ENCODE measurements around the gene CAVIN2.

DNA sequence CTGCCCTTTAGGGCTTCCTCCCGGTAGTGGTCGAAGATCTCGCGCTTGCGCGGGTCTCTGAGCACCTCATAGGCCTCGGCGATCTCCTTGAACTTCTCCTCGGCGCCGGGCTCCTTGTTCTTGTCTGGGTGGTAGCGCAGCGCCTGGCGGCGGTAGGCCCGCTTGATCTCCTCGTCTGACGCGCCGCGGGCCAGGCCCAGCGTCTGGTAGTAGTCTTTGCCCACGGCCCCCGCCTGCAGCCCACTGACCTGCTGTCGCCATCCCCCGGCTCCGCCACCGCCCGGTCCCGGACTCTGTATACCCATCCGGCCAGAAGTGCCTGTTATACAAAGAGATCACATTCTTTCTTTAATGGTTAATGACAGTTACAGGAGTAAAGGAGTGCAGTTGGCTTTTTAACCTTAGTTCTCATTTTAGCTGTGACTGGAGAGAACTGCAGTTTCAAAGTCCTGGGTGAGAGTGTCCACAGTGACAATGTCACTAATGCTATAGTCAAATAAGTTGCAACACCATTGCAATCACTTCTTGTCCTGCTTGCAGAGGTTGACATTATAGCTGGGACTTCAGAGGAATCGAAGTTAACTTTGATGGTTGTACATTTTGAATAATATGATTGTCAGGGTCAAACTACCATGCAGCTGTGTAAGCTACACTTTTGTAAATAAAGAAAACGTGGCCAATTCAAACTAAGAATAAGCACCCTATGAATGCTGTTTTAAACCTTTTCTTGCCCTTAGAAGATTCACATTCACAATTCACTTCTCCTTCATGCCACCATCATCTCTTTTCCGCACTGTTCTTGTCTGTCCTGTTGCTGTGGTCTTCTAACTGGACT, 35.3 kb upstream of the CAVIN2 start:
- TF ChIP-seq POLR2AphosphoS2 (conservative IDR thresholded peaks at IDR 0.05; ENCODE audit: low read length) (no peak), POLR2A (IDR thresholded peaks at IDR 0.05; ENCODE audit: low read length) (no peak), EP300 (IDR thresholded peaks at IDR 0.05) (no peak), RAD21 (conservative IDR thresholded peaks at IDR 0.05 in 1 of 2, IDR thresholded peaks at IDR 0.05 in 1 of 2) (no peak), NFE2L2 (conservative IDR thresholded peaks at IDR 0.05; ENCODE audit: low read length) (no peak), PHF8 (IDR thresholded peaks at IDR 0.05; ENCODE audit: borderline replicate concordance, low read depth) (no peak), JUNB (IDR thresholded peaks at IDR 0.05) (no peak)
- TF ChIP-seq, protein P1, sequence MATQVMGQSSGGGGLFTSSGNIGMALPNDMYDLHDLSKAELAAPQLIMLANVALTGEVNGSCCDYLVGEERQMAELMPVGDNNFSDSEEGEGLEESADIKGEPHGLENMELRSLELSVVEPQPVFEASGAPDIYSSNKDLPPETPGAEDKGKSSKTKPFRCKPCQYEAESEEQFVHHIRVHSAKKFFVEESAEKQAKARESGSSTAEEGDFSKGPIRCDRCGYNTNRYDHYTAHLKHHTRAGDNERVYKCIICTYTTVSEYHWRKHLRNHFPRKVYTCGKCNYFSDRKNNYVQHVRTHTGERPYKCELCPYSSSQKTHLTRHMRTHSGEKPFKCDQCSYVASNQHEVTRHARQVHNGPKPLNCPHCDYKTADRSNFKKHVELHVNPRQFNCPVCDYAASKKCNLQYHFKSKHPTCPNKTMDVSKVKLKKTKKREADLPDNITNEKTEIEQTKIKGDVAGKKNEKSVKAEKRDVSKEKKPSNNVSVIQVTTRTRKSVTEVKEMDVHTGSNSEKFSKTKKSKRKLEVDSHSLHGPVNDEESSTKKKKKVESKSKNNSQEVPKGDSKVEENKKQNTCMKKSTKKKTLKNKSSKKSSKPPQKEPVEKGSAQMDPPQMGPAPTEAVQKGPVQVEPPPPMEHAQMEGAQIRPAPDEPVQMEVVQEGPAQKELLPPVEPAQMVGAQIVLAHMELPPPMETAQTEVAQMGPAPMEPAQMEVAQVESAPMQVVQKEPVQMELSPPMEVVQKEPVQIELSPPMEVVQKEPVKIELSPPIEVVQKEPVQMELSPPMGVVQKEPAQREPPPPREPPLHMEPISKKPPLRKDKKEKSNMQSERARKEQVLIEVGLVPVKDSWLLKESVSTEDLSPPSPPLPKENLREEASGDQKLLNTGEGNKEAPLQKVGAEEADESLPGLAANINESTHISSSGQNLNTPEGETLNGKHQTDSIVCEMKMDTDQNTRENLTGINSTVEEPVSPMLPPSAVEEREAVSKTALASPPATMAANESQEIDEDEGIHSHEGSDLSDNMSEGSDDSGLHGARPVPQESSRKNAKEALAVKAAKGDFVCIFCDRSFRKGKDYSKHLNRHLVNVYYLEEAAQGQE (IDR thresholded peaks at IDR 0.05), result no peak
- TF ChIP-seq, protein P2, sequence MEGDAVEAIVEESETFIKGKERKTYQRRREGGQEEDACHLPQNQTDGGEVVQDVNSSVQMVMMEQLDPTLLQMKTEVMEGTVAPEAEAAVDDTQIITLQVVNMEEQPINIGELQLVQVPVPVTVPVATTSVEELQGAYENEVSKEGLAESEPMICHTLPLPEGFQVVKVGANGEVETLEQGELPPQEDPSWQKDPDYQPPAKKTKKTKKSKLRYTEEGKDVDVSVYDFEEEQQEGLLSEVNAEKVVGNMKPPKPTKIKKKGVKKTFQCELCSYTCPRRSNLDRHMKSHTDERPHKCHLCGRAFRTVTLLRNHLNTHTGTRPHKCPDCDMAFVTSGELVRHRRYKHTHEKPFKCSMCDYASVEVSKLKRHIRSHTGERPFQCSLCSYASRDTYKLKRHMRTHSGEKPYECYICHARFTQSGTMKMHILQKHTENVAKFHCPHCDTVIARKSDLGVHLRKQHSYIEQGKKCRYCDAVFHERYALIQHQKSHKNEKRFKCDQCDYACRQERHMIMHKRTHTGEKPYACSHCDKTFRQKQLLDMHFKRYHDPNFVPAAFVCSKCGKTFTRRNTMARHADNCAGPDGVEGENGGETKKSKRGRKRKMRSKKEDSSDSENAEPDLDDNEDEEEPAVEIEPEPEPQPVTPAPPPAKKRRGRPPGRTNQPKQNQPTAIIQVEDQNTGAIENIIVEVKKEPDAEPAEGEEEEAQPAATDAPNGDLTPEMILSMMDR (IDR thresholded peaks at IDR 0.05), result no peak
- TF ChIP-seq, protein P3, sequence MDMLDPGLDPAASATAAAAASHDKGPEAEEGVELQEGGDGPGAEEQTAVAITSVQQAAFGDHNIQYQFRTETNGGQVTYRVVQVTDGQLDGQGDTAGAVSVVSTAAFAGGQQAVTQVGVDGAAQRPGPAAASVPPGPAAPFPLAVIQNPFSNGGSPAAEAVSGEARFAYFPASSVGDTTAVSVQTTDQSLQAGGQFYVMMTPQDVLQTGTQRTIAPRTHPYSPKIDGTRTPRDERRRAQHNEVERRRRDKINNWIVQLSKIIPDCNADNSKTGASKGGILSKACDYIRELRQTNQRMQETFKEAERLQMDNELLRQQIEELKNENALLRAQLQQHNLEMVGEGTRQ (IDR thresholded peaks at IDR 0.05), result no peak
- TF ChIP-seq, protein P4, sequence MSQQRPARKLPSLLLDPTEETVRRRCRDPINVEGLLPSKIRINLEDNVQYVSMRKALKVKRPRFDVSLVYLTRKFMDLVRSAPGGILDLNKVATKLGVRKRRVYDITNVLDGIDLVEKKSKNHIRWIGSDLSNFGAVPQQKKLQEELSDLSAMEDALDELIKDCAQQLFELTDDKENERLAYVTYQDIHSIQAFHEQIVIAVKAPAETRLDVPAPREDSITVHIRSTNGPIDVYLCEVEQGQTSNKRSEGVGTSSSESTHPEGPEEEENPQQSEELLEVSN (IDR thresholded peaks at IDR 0.05; ENCODE audit: borderline replicate concordance, low read depth), result no peak
